K562 (cell line): ENCODE measurements around the gene PIGN. TPM values are rescaled to one million over a fixed set of nuclear protein-coding genes. Genes with fewer than 3 reads are reported as not detected.

Source experiments
- ATAC-seq: fragments of 200-7000 bp; cut with Tn5 transposase; 3 replicates; pipeline ENCODE4 v1.9.1; 2020; ENCODE audit warnings: moderate library complexity
- BruUV-seq: library from RNA; stranded (reverse); fragments of 400-500 nt; replicated peaks from 2 replicates; lab custom pipeline; 2021; lab: Mats Ljungman, UMichigan
- CTCF ChIA-PET: fragments of 300-600 bp; formaldehyde crosslinking; extraction: SDS; loops from one replicate; lab custom pipeline; 2021; ENCODE audit warnings: low intra/inter-chr PET ratio; lab: Yijun Ruan, JAX
- POLR2A ChIA-PET: fragments of 300-600, 350-650 bp; sonication (Branson Sonifier 250); formaldehyde crosslinking; extraction: SDS; loops from one replicate; lab custom pipeline; 2021; ENCODE audit warnings: antibody characterized with exemption, inconsistent platforms; lab: Yijun Ruan, JAX
- DNase-seq, 4 experiments: peaks; one replicate each; pipeline versions ENCODE4 v3.0.0 to v3.0.0-alpha.2; 2011 to 2018; ENCODE audit warnings: low spot score in 3 of 4, mixed read lengths in 3 of 4; ENCODE audit errors: extremely low read depth in 1 of 4
- FAIRE-seq: peaks from 2 replicates; lab custom pipeline; 2011; peaks lifted over from hg19 to GRCh38; lab: Jason Lieb, UNC
- H2AFZ ChIP-seq: 2 replicates; pipeline ENCODE4 v1.6.0; 2011; ENCODE audit warnings: low read depth, low read length, control low read depth, inconsistent platforms
- H3K27ac ChIP-seq: fragments of 200-600 bp; 3 replicates; pipeline ENCODE4 v1.8.0; 2011; ENCODE audit warnings: low read depth, mild to moderate bottlenecking, control low read depth, inconsistent platforms, low read length, moderate library complexity, mixed read lengths; ENCODE audit errors: extremely low read depth
- H3K27me3 ChIP-seq, 2 experiments: fragments of 300-600 bp in 1 of 2; 2 replicates in 1 of 2; 3 replicates in 1 of 2; pipeline versions ENCODE4 v1.6.0 to v1.8.0; 2011; ENCODE audit warnings: inconsistent platforms in 2 of 2, low read length in 2 of 2, mild to moderate bottlenecking in 1 of 2, mixed read lengths in 1 of 2, moderate library complexity in 1 of 2; ENCODE audit not compliant: control insufficient read depth in 2 of 2, insufficient read depth in 2 of 2
- H3K36me3 ChIP-seq: fragments of 300-600 bp; 3 replicates; pipeline ENCODE4 v1.8.0; 2011; ENCODE audit warnings: mild to moderate bottlenecking, low read length, inconsistent platforms; ENCODE audit not compliant: control insufficient read depth, insufficient read depth
- H3K4me1 ChIP-seq, 2 experiments: fragments of 200-600 bp in 1 of 2; replicated peaks in 1 of 2; 2 replicates in 1 of 2; 3 replicates in 1 of 2; pipeline versions ENCODE4 v1.5.1 to v1.8.0; 2011; ENCODE audit warnings: inconsistent platforms in 2 of 2, low read length in 2 of 2, mild to moderate bottlenecking in 1 of 2, mixed read lengths in 1 of 2, moderate library complexity in 1 of 2; ENCODE audit not compliant: control insufficient read depth in 2 of 2, insufficient read depth in 2 of 2
- H3K4me2 ChIP-seq: 2 replicates; pipeline ENCODE4 v1.6.1; 2011; ENCODE audit warnings: low read length, control low read depth, inconsistent platforms, mixed read lengths; ENCODE audit not compliant: insufficient read depth
- H3K4me3 ChIP-seq: fragments of 200-600 bp; sonication (generic), shearing (Covaris generic); 2 replicates; pipeline ENCODE4 v1.5.1; 2016; ENCODE audit warnings: control low read depth, inconsistent platforms
- H3K79me2 ChIP-seq: fragments of 200-600 bp; 3 replicates; pipeline ENCODE4 v1.8.0; 2011; ENCODE audit warnings: low read length, inconsistent platforms; ENCODE audit not compliant: control insufficient read depth, insufficient read depth
- H3K9ac ChIP-seq, 2 experiments: 2 replicates each; pipeline versions ENCODE4 v1.6.0 to v1.6.1; 2011; ENCODE audit warnings: low read depth in 2 of 2, low read length in 2 of 2, control low read depth in 1 of 2, inconsistent platforms in 1 of 2, mild to moderate bottlenecking in 1 of 2, mixed read lengths in 1 of 2; ENCODE audit not compliant: insufficient read depth in 1 of 2
- H3K9me1 ChIP-seq: one replicate; pipeline ENCODE4 v1.6.0; 2011; ENCODE audit warnings: inconsistent platforms, mild to moderate bottlenecking, low read length, moderate library complexity; ENCODE audit not compliant: control insufficient read depth, insufficient read depth
- H3K9me3 ChIP-seq: replicated peaks from 2 replicates; pipeline ENCODE4 v1.5.1; 2011; ENCODE audit warnings: low read depth, low read length, inconsistent platforms; ENCODE audit not compliant: control insufficient read depth, insufficient read depth
- H4K20me1 ChIP-seq: replicated peaks from 2 replicates; pipeline ENCODE4 v1.6.1; 2011; ENCODE audit warnings: low read length, inconsistent platforms, mixed read lengths; ENCODE audit not compliant: control insufficient read depth, insufficient read depth
- ARID2 ChIP-seq: fragments of 450-650 bp; IDR thresholded peaks from 2 replicates; pipeline ENCODE4 v1.6.1; 2017; ENCODE audit warnings: antibody characterized with exemption, mild to moderate bottlenecking
- CGGBP1 ChIP-seq: fragments of 250-450 bp; sonication (Bioruptor Pico); IDR thresholded peaks from 2 replicates; pipeline ENCODE4 v1.9.0; 2021; ENCODE audit warnings: mild to moderate bottlenecking
- DDX20 ChIP-seq: fragments of 450-650 bp; IDR thresholded peaks from 2 replicates; pipeline ENCODE4 v1.6.1; 2016; ENCODE audit warnings: missing genetic modification characterization, low read depth, mild to moderate bottlenecking, missing compliant biosample characterization, moderate library complexity
- ESRRA ChIP-seq: fragments of 450-650 bp; IDR thresholded peaks from 2 replicates; pipeline ENCODE4 v1.6.1; 2014; ENCODE audit warnings: low read depth, mild to moderate bottlenecking, moderate library complexity, borderline replicate concordance
- HINFP ChIP-seq: fragments of 450-650 bp; conservative IDR thresholded peaks from 2 replicates; pipeline ENCODE4 v1.6.1; 2016; ENCODE audit warnings: missing genetic modification characterization, low read depth, mild to moderate bottlenecking, control low read depth, missing compliant biosample characterization
- HIVEP1 ChIP-seq: fragments of 250-450 bp; sonication (Bioruptor Pico); IDR thresholded peaks from 2 replicates; pipeline ENCODE4 v1.4.0; 2020; ENCODE audit warnings: mild to moderate bottlenecking
- NCOA4 ChIP-seq: fragments of 450-650 bp; IDR thresholded peaks from 2 replicates; pipeline ENCODE4 v1.6.1; 2018; ENCODE audit warnings: mild to moderate bottlenecking; ENCODE audit not compliant: partially characterized antibody
- STAT5A ChIP-seq: IDR thresholded peaks from 2 replicates; pipeline ENCODE4 v1.6.1; 2012; ENCODE audit warnings: low read length, inconsistent platforms, borderline replicate concordance
- TEAD4 ChIP-seq, 2 experiments: sonication (generic) in 1 of 2; formaldehyde crosslinking in 1 of 2; IDR thresholded peaks; 2 replicates each; pipeline versions ENCODE4 v1.6.1 to v1.8.0; 2012 to 2022; ENCODE audit warnings: borderline replicate concordance in 1 of 2, inconsistent platforms in 1 of 2, low read length in 1 of 2, mild to moderate bottlenecking in 1 of 2, missing genetic modification reagents in 1 of 2
- ZNF239 ChIP-seq: fragments of 250-450 bp; sonication (Bioruptor Pico); IDR thresholded peaks from 2 replicates; pipeline ENCODE4 v1.4.0; 2020; ENCODE audit warnings: mild to moderate bottlenecking
- ZNF41 ChIP-seq: fragments of 250-450 bp; sonication (Bioruptor Pico); conservative IDR thresholded peaks from 2 replicates; pipeline ENCODE4 v1.4.0; 2020; ENCODE audit warnings: mild to moderate bottlenecking
- ZNF551 ChIP-seq: fragments of 250-450 bp; sonication (Bioruptor Pico); IDR thresholded peaks from 2 replicates; pipeline ENCODE4 v1.5.0; 2021; ENCODE audit warnings: mild to moderate bottlenecking, moderate library complexity
- ZNF655 ChIP-seq: fragments of 250-450 bp; sonication (Bioruptor Pico); IDR thresholded peaks from 2 replicates; pipeline ENCODE4 v1.5.0; 2021
- ZNF75A ChIP-seq: fragments of 450-650 bp; formaldehyde crosslinking; IDR thresholded peaks from 2 replicates; pipeline ENCODE4 v1.4.0; 2020; ENCODE audit warnings: mild to moderate bottlenecking
- ZZZ3 ChIP-seq: fragments of 450-650 bp; IDR thresholded peaks from 2 replicates; pipeline ENCODE4 v1.6.1; 2016; ENCODE audit warnings: antibody characterized with exemption, mild to moderate bottlenecking, moderate library complexity
- WGBS: fragments of 100-300 bp; shearing (Covaris generic); methylation state at CpG from one replicate; pipeline ENCODE4 v1.1.6; 2016; ENCODE audit warnings: low coverage, mixed read lengths; ENCODE audit not compliant: insufficient coverage; ENCODE audit errors: missing lambda C conversion rate; 5-methylcytosine and 5-hydroxymethylcytosine counted together
- in situ Hi-C: fragments of 300-500 bp; cut with MboI; formaldehyde crosslinking; loops from 4 replicates; pipeline ENCODE4 v1.15.0; 2018; ENCODE audit warnings: inconsistent platforms, mixed read lengths
- intact Hi-C: fragments of 100-400 bp; cut with micrococcal nuclease; formaldehyde crosslinking; loops from 2 replicates; pipeline ENCODE4 v1.14.2; 2022
- polyA plus RNA-seq, 8 experiments: library from polyadenylated mRNA; depleted of rRNA in 4 of 8; stranded (reverse) in 5 of 8; unstranded in 3 of 8; fragments of >200 nt; fragmentation: Nextera tagmentation in 2 of 8; fragmentation: Illumina TruSeq in 1 of 8; extraction: Ambion mirVana in 2 of 8; extraction: Trizol in 1 of 8; gene quantifications; 2 replicates each; pipeline versions ENCODE4 v1.2.1 to v1.2.3, GENCODE V29; 2011 to 2014; ENCODE audit warnings: inconsistent platforms in 1 of 8, missing spikeins in 1 of 8
- total RNA-seq, 7 experiments: library from RNA; depleted of rRNA in 6 of 7; stranded (reverse); fragments of >200 nt in 6 of 7; fragmentation: Illumina TruSeq in 2 of 7; extraction: Trizol in 2 of 7; gene quantifications; 2 replicates each; pipeline versions ENCODE4 v1.2.1 to v1.2.3, GENCODE V29; 2011 to 2021; ENCODE audit warnings: low replicate concordance in 1 of 7
- TF ChIP-seq, protein P1 (sequence below): fragments of 450-650 bp; formaldehyde crosslinking; IDR thresholded peaks from 2 replicates; pipeline ENCODE4 v1.4.0; 2020; ENCODE audit warnings: mild to moderate bottlenecking, mixed read lengths

Gene PIGN
- total and polyA plus RNA-seq, 9 of the 15 experiments (the other 6 are each of a cell fraction or from before 2014, with no cell fraction given): 9.9 to 25.6 (median 17.3) TPM

DNA sequence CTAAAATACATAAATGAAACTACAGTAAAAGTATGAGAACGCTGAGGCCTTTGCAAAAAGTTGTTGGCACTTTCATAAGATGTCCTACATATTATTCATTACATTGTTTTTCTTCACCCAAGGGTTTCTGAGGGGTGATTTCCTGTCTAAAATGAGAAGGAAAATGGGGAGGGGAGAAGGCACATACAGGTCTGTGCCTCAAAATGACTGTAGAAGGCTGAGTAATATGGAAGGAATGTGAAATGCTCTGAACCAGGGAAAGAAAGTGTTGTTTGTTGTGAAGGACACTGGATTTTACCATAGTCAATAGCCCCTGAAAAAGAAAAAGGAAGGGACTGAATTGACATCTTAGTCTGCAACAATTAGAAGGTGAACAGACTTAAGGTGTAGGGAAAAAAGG, 194.6 kb downstream of the PIGN start (continued):
- no peak for TF ChIP-seq TEAD4 (IDR thresholded peaks at IDR 0.05; ENCODE audit: low read length)
- TF ChIP-seq TEAD4 (CRISPR knock-in tag; IDR thresholded peaks at IDR 0.05; ENCODE audit: borderline replicate concordance): no peak
- TF ChIP-seq ZNF75A (CRISPR knock-in tag): no peak
- TF ChIP-seq HINFP (tag): no peak
- no peak for TF ChIP-seq STAT5A

DNA sequence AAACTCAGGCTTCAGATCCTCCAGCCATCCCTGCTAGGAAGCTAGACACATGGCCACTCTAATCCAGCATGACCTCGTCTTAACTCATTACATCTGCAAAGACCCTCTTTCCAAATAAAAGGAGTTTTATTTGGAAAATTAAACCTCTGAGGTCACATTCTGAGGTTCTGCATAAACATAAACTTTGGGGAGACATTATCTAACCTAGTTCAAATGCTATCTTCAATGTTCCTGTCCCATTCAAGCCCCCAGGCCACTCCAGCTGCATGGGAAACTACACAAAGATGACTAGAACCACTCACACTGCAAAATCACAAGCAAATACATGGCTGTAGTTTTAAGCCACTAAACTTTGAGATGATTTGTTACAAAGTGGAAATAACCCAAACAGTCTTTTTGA, 195.0 kb downstream of the PIGN start:
- 0% methylated on average over 1 of the region's 1 CpG for WGBS
- Histone ChIP-seq H3K9me1 (no peaks in the 10 kb centered on the region), H2AFZ (no peak overlapping the region), H3K4me1 (no peaks in the 10 kb centered on the region), H3K79me2 (no peaks in the 10 kb centered on the region), H3K9ac (no peak overlapping the region), H3K36me3 (no peaks in the 10 kb centered on the region), H3K4me2 (no peak overlapping the region), H3K4me3 (no peak overlapping the region), H3K9me3 (no peaks in the 10 kb centered on the region), H4K20me1 (no peaks in the 10 kb centered on the region), H3K27ac (no peak overlapping the region), H3K27me3 (no peaks in the 10 kb centered on the region)
- DNase-seq: no peak
- POLR2A ChIA-PET: no interaction called here
- in situ Hi-C loops (no loop called here), intact Hi-C loops (no loop called here)
- no peak for FAIRE-seq
- no peak for ATAC-seq
- BruUV-seq: no TSS peak
- CTCF ChIA-PET: no interaction called here
- TF ChIP-seq ZNF551 (CRISPR knock-in tag): no peak
- TF ChIP-seq ARID2: no peak
- no peak for TF ChIP-seq CGGBP1 (CRISPR knock-in tag)
- TF ChIP-seq ESRRA: no peak
- no peak for TF ChIP-seq HIVEP1 (CRISPR knock-in tag)
- no peak for TF ChIP-seq DDX20
- no peak for TF ChIP-seq NCOA4
- TF ChIP-seq, protein P1, sequence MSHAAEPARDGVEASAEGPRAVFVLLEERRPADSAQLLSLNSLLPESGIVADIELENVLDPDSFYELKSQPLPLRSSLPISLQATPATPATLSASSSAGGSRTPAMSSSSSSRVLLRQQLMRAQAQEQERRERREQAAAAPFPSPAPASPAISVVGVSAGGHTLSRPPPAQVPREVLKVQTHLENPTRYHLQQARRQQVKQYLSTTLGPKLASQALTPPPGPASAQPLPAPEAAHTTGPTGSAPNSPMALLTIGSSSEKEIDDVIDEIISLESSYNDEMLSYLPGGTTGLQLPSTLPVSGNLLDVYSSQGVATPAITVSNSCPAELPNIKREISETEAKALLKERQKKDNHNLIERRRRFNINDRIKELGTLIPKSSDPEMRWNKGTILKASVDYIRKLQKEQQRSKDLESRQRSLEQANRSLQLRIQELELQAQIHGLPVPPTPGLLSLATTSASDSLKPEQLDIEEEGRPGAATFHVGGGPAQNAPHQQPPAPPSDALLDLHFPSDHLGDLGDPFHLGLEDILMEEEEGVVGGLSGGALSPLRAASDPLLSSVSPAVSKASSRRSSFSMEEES (CRISPR knock-in tag): no peak
- TF ChIP-seq ZNF41 (CRISPR knock-in tag): no peak
- no peak for TF ChIP-seq ZNF239
- no peak for TF ChIP-seq ZZZ3
- TF ChIP-seq ZNF655 (CRISPR knock-in tag): no peak
- TF ChIP-seq HINFP (tag): no peak
